Measurements from ENCODE around the gene PCDHA9. TPM values are rescaled to one million over a fixed set of nuclear protein-coding genes. Genes with fewer than 3 reads are reported as not detected.

The PCDHA9 gene
- total RNA-seq, 1 donor from 2014 or later = 4.0 TPM

DNA sequence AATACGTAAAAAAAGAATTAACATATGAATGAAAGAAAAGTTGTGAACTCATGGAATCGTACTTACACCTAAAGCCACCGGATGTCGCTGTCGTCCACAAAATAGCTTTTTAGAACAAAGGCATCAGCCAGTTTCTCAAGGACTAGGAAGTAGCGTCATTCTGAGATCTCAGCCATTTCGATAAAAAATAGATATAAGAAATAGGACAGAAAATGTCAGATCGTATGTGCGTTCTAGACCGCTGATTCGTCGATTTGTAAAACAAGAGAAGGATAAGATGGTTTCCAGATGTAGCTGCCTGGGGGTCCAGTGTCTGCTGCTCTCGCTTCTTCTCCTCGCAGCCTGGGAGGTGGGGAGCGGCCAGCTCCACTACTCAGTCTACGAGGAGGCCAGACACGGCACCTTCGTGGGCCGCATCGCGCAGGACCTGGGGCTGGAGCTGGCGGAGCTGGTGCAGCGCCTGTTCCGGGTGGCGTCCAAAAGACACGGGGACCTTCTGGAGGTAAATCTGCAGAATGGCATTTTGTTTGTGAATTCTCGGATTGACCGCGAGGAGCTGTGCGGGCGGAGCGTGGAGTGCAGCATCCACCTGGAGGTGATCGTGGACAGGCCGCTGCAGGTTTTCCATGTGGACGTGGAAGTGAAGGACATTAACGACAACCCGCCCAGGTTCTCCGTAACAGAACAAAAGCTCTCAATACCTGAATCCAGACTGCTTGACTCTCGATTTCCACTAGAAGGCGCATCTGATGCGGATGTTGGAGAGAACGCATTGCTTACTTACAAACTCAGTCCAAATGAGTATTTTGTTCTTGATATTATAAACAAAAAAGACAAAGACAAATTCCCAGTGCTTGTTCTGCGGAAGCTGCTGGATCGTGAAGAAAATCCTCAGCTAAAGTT lies 7.8 kb downstream of the PCDHA9 start, which contains the start of gene PCDHA10:
PCDHA10 (plus strand) TSS at position 126 of the 903 bp plus-strand sequence; CDS start at position 278, 152 bp downstream.
- H3K27me3 Mint-ChIP-seq (ENCODE audit: low read depth) = no peaks in the 10 kb centered on the region
- H3K4me1 Mint-ChIP-seq = peaks cover 9% of the 10 kb centered on the region
- H3K9me3 Mint-ChIP-seq = peaks cover 34% of the 10 kb centered on the region
- H3K4me3 Mint-ChIP-seq = peak within 1 kb of the TSS; percentile 77
- TF ChIP-seq, protein P1, sequence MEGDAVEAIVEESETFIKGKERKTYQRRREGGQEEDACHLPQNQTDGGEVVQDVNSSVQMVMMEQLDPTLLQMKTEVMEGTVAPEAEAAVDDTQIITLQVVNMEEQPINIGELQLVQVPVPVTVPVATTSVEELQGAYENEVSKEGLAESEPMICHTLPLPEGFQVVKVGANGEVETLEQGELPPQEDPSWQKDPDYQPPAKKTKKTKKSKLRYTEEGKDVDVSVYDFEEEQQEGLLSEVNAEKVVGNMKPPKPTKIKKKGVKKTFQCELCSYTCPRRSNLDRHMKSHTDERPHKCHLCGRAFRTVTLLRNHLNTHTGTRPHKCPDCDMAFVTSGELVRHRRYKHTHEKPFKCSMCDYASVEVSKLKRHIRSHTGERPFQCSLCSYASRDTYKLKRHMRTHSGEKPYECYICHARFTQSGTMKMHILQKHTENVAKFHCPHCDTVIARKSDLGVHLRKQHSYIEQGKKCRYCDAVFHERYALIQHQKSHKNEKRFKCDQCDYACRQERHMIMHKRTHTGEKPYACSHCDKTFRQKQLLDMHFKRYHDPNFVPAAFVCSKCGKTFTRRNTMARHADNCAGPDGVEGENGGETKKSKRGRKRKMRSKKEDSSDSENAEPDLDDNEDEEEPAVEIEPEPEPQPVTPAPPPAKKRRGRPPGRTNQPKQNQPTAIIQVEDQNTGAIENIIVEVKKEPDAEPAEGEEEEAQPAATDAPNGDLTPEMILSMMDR (IDR thresholded peaks at IDR 0.05; ENCODE audit: unreplicated experiment) = peak; percentile 25
- H3K36me3 Mint-ChIP-seq = peaks cover 56% of the 10 kb centered on the region
- H3K27ac Mint-ChIP-seq = peak within 1 kb of the TSS; percentile 93
- DNase-seq (ENCODE audit: low spot score in 2 of 2, unreplicated experiment in 2 of 2) = no peak

DNA sequence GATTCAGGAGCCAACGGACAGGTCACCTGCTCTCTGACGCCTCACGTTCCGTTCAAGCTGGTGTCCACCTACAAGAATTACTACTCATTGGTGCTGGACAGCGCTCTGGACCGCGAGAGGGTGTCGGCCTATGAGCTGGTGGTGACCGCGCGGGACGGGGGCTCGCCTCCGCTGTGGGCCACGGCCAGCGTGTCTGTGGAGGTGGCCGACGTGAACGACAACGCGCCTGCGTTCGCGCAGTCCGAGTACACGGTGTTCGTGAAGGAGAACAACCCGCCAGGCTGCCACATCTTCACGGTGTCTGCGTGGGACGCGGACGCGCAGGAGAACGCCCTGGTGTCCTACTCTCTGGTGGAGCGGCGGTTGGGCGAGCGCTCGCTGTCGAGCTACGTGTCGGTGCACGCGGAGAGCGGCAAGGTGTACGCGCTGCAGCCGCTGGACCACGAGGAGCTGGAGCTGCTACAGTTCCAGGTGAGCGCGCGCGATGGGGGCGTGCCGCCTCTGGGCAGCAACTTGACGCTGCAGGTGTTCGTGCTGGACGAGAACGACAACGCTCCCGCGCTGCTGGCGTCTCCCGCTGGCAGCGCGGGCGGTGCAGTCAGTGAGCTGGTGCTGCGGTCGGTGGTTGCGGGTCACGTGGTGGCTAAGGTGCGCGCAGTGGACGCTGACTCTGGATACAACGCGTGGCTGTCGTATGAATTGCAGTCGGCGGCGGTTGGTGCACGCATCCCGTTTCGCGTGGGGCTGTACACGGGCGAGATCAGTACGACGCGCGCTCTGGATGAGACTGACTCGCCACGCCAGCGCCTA lies 9.2 kb downstream of the PCDHA9 start:
- Mint-ChIP-seq H3K4me3 (no peak overlapping the region), H3K36me3 (peaks cover 63% of the 10 kb centered on the region), H3K9me3 (peaks cover 44% of the 10 kb centered on the region), H3K27ac (no peak overlapping the region), H3K4me1 (peaks cover 9% of the 10 kb centered on the region), H3K27me3 (ENCODE audit: low read depth) (no peaks in the 10 kb centered on the region)
- DNase-seq (ENCODE audit: low spot score in 2 of 2, unreplicated experiment in 2 of 2) = no peak
- TF ChIP-seq, protein P1 (IDR thresholded peaks at IDR 0.05; ENCODE audit: unreplicated experiment) = no peak

GRCh38 chr5:140857987-140858240 lies 9.7 kb downstream of the PCDHA9 start:
- Mint-ChIP-seq H3K27me3 (ENCODE audit: low read depth) (no peaks in the 10 kb centered on the region), H3K36me3 (peaks cover 66% of the 10 kb centered on the region), H3K4me1 (peaks cover 9% of the 10 kb centered on the region), H3K4me3 (no peak overlapping the region), H3K27ac (no peak overlapping the region), H3K9me3 (peaks cover 42% of the 10 kb centered on the region)
- TF ChIP-seq, protein P1 (IDR thresholded peaks at IDR 0.05; ENCODE audit: unreplicated experiment) = no peak
- no peak for DNase-seq (ENCODE audit: low spot score in 2 of 2, unreplicated experiment in 2 of 2)

DNA sequence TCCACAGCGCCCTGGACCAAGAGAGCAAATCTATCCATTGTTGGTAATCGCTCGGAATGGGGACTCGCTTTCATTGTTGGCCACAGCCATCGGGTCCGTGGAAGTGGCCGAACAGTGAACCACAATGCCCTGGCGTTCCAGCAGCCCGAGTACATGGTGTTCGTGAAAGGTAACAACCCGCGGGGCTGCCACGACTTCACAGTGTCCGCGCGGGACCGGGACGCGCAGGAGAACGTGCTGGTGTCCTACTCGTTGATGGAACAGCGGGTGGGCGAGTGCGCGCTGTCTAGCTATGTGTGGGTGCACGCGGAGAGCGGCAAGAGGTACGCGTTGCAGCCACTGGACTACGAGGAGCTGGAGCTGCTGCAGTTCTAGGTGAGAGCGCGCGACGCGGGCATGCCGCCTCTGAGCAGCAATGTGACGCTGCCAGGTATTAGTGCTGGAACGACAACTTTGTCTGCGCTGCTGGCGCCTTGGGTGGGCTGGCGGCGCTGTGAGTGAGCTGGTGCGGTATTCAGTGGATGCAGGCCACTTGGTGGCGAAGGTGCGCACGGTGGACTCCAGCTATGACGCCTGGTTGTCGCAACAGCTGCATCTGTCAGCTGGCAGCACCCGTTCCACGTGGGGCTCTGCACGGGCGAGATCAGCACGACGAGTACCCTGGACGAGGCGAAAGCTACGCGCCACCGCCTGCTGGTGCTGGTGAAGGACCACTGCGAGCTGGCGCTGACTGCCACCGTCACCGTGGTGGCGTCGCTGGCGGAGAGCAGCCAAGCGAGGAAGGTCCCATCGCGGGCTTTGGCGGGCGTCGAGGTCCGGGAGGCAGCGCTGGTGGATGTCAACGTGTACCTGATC lies 14.5 kb downstream of the PCDHA9 start:
- TF ChIP-seq, protein P1 (IDR thresholded peaks at IDR 0.05; ENCODE audit: unreplicated experiment) = no peak
- no peaks in the 10 kb centered on the region for H3K27me3 Mint-ChIP-seq (ENCODE audit: low read depth)
- no peak overlapping the region for H3K27ac Mint-ChIP-seq
- no peaks in the 10 kb centered on the region for H3K4me1 Mint-ChIP-seq
- peaks cover 65% of the 10 kb centered on the region for H3K36me3 Mint-ChIP-seq
- peaks cover 34% of the 10 kb centered on the region for H3K9me3 Mint-ChIP-seq
- DNase-seq (ENCODE audit: low spot score in 2 of 2, unreplicated experiment in 2 of 2) = no peak
- H3K4me3 Mint-ChIP-seq = no peak overlapping the region

All from mesothelial cell of epicardium (in vitro differentiated cells).